Measurements from ENCODE around the gene FCER2.
A peak's percentile ranks its signal among the peaks of the same experiment; 100 is the strongest.

Gene FCER2

DNA sequence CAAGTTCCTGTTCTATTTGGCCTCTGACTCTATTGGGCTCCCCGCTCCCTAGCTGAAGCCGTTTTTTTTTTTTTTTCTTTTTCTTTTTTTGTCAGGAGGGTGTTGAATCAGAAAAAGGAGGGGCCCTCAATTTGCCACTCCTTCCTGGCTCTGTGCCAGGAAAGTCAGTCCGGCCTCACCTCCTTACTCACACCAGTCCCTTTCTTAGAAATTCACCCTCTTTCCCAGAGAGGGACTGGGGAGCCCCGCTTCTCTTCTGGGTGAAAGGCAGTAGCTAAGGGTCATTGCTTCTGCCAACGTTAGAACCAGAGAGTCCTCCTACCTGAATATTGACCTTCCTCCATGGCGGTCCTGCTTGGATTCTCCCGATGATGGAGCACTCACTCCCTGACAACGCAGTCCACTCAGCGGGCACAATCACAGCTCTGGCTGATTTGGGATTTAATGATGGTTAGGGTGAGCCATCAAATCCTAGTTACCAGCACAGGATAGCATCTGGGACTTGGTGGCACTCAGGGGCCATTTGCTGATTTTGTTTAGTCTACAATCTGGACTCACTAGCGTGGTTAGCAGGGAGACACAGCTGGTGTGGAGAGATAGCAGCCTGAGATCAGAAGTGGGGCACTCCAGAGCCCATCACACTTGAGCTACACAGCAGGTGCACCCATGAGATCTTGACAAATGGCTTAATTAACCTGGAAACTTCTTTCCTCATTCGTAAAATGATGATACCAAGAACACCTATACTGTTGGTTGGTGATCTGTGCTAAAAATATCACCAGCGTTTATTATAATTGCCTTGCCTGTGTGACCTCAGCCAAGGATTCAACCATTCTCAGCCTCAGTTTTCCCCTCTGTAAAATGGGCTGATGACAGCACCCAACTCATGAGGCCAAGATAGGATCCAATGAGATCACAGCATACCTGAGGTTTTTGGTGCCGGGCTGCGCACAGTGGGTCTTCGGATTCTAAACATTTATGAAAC is 2.2 kb downstream of the FCER2 start:
- DNase-seq, result no peak

DNA sequence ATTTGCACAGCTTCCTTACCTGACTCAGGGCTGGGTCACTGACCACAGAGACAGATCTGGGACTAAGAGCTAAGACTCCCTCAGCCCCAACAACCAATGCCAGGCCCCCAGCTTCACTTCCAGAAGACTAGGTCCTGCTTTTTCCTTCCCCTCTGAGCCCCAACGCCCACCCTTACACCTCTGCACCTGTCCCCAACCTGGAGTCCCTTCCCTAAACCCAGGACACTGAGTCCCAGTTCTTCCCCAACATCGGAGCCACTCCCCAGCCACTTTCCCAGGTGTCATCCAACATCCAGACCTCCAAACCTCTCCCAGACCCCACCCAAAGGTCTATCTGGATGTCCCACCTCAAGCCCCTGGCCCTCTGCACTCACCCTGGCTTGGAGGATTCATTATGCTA is 2.9 kb downstream of the FCER2 start:
- no peak for DNase-seq

DNA sequence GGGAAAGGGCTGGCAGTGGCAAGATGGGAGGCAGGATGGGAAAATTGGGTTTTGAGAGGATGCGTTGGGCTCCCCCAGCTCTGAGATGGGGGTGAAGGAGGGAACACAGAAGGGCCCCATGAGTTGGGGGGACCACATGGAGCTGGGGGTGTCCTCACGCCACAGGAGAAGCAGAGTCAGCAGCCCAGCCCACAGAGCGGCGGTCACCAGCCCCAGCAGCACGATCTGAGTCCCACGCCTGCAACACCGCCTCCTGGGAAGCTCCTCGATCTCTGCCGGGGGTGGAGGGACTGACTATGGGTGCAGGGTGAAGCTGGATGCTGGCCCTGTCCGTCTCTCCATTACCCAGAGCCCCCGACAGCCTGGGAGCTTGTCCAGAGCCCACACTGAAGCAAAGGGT is 3.3 kb downstream of the FCER2 start:
- no peak for DNase-seq

DNA sequence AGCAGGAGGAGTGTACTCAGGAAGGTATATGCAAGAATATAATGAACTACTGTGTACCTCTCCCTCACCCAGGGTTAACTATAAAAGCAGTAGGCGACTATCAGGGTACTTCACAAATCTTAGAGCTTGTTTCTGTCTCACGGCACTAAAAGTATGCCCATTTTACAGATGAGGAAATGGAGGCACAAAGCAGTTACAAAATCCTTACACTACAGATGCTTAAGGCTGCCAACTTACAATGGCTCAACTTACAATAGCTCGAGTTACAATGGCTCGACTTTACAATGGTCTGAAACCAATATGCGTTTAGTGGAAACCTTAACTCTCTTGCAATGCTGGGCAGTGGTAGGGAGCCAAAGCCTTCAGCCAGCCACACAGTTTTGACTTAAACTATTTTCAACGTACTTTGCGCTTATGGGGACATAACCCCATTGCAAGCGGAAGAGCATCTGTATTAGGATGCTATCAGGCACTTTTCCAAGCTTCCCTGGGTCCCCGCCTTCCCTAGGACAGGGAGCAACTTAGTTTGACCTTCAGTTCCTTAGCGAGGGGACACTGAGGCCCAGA is 4.1 kb downstream of the FCER2 start:
- DNase-seq, result no peak

DNA sequence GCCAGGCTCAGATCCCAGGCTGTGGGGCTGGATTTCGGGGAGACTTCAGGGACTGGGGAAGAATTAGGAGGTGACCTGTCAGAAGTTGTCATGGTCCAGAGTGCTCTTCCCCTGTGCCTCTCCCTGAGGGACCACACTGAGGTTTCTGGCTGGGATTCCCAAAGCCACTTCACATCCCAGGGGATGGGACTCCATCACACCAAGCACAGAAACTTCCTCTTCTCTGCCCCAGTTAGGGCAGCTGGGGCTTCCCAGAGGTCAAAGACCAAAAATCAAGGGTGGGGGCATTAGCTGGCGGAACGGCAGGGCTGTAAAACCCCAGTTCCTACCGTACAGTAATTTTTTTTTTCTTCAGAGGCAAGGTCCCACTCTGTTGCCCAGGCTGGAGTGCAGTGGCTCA is 7.4 kb downstream of the FCER2 start:
- no peak for DNase-seq

DNA sequence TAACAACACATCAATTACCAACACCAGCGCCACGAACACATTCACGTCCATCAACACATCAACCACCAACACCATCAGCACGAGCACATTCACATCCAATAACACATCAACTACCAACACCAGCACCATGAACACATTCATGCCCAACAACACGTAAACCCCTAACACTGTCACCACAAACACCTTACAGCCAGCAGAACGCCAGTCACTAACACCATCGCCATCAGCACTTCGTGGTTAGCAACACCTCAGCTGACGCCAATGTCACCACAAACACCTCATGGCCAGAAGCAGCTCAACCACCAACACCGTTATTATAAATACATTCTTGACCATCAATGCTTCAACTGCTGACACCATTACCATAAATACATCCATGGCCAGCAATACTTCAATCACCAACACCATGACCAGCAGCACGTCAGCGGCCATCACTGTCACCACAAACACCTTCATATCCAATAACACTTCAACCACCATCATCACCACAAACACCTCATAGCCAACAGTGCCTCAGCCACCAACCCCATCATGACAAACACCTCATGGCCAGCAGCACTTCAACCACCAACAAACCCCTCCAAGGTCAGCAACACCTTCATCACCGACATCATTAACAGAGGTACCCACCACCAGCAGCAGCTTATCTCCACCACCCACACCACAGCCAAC is 9.4 kb downstream of the FCER2 start:
- DNase-seq, result no peak

DNA sequence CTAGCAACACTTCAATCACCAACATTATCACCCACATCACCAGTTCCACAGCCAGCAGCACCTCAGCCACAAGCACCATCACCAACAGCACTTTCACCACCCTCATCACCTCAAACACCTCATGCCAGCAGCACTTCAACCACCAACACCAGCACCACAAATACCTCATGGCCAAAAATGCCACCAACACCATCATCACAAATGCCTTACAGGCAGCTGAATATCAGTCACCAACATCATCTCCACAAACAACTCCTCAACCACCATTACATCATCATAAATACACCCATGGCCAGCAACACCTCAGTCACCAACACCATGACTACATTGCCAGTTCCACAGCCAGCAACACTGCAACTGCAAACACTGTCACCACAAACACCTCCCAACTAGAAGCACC is 10.4 kb downstream of the FCER2 start:
- no peak for DNase-seq

DNA sequence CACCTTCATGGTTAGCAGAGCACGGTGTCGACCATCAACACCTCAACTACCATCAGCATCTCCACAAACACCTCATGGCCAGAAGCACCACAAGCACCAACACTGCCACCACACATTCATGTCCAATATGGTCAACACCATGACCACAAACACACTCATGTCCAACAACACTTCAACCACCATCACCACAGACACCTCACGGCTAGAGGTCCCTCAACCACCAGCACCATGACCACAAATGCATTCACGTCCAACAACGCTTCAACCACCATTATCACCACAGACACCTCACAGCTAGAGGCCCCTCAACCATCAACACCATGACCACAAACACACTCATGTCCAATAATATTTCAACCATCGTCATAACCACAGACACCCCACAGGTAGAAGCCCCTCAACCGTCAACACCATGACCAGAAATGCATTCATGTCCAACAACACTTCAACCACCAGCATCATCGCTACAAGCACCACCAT is 11.1 kb downstream of the FCER2 start:
- no peak for DNase-seq

DNA sequence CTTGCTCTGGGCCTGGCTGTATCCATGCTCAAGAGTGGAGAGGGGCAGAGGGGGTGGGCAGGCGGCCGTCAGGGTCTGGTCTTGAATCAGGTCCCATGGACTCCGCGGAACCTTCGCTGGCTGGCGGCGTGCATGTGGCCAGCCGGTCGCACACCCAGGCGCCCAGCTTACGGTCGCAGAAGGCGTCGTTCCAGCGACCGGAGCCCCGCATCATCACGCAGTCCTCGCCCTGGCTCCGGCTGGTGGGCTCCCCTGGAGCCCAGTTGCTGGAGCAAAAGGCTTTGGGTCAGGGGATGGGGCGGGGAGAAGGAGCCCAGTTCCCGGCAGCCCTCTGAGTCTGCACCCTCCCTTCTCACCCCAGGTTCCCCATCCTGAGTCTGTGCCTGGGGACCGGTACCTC is 12.8 kb downstream of the FCER2 start:
- no peak for DNase-seq

DNA sequence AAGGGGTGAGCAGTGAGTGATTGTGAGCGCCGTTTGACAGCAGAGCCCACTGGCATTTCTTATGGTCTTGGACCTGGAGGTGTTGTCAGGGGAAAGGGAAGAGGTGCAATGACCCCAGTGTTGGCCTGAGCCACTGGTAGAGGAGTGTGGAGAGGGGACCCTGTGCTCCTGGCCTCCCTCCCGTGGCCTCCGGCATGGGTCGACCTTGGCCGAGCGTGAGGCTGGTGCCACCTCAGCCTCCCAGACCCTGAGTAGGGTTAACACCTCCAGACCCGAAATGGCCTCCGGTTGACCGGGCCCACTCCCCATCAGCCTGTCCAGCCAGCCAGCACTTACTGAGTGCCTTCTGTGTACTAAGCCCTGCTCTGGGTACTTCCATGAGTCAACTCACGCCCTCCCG is 14.8 kb downstream of the FCER2 start:
- no peak for DNase-seq

DNA sequence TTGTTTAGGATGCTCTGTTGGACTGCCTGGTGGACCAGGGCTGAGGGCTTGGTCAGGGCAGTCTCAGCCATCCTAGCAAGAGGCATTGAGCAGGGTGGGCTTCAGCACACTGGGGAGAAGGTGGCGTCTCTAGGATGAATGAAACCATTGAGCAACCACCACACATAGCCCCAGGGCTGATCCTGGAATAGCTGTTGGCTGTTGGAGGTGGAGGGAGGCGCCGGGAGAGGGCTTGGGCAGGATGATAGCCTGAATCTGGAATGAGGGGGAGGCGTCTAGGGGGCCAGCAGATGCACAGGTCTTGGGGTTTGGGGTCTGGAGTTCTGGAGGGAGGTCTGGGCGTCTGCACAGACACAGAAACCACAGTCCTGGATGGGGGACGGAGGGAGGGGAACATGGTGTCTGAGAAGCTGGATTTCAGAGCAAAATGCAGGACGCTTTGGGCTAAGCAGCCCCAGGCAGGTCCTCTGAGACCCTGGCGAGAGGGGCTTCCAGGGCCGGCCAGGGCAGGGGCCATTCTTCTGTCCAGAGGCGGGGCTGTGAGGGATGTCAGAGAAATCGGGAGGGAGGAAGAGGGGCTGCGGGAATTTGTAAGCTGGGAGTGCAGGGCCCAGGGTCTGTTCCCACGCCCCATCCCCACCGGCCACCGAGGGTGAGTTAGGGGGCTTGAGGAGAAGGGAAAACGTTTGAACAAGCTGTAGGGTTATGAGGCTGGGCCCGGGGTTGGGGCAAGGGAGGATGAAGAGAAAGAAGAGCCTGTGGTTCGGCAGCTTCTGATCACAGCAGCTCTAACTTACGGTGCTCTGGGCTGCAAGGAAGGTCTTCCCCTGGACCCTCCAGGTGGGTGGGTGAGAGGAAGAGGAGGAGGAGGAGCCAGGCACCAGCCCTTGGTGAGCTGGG is 16.1 kb downstream of the FCER2 start:
- no peak for DNase-seq

DNA sequence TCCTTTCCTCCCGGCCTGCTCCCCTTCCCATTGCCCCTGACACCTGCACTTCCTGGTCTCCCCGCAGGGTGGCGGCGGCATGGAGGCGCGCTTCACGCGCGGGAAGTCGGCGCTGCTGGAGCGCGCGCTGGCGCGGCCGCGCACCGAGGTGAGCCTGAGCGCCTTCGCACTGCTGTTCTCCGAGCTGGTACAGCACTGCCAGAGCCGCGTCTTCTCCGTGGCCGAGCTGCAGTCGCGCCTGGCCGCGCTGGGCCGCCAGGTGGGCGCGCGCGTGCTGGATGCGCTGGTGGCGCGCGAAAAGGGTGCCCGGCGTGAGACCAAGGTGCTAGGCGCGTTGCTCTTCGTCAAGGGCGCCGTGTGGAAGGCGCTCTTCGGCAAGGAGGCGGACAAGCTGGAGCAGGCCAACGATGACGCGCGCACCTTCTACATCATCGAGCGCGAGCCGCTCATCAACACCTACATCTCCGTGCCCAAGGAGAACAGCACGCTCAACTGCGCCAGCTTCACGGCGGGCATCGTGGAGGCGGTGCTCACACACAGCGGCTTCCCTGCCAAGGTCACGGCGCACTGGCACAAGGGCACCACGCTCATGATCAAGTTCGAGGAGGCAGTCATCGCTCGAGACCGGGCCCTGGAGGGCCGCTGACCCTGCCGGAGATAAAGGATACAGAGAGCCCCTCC is 19.6 kb downstream of the FCER2 start:
- no peak for DNase-seq

DNA sequence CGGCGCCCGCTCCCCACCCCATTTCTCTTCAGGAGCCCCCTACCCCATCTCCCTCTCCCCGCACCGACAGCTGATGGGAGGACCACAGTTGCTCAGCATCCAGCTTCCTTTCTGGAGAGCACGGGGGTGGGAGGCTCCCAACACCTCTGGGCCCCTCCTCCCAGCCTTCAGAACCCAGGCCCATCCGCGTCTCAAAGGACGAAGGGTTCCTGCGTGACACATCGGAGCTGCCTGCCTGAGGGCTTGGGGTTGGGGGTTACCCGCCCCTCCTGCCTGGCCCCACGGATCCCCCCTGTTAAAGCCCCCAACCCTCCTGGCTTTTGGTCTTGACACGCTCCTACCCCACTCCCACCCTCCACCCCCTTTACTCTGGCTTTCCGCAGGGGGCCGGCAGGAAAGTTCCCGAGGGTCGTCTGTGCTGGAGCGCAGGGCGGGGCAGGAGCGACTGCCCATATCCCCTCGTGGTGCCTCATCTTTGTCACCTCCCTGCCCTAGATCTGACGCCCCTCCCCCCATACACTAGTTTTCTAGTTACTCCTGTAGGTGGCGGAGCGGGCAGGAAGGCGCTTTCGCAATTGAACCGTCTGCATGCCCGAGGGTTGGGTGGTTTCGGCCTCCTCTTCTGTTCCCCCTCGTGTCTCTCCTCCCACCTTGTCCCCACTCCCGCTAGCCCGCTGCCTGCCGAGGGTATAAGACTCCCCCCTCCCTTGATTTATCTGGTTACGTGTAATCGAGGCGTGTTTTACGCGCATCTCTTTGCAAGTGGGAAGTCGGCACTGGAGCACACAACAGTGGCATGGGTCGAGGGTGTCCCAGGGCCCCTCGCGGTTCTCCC is 20.4 kb downstream of the FCER2 start:
- no peak for DNase-seq

DNA sequence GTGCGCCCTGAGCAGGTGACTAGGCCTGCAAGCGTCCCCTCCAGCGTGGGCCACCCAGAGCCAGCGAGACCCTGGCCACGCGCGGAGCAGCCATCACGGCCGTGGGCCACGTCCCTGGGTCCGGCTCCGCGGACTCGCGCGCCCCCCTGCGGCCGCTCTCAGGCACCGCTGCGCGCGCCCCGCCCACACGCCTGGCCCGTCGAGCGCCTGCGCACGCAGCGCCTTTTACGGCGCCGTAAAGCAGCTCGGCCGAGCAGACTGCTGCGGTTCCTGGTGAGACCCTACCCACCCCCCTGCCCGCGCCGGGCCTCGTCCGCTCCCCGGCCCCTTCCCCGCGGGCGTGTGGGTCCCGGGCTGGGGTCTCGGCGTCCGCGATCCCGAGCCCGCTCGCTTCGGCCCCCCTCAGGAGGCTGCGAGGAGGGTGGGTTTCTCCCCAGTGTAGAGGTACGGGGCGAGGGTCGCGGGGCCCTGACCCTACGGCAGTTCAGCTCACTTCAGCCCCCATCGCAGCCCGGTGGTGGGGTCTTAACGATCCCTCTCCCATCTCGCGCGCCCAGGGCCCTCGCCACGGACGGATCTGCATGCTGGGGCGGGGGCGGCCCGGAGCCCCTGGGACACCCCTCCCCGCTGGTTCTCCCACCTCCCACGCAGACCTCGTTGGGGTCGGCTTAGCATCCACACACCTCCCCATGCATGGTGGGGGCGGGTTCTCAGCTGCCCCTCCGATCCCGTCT is 21.2 kb downstream of the FCER2 start, which contains the start of gene TRAPPC5:
TRAPPC5 (plus strand) TSS at position 228 of the 734 bp plus-strand sequence. CDS start 1,421 bp downstream, outside the sequence.
- peak; percentile 43 for DNase-seq

DNA sequence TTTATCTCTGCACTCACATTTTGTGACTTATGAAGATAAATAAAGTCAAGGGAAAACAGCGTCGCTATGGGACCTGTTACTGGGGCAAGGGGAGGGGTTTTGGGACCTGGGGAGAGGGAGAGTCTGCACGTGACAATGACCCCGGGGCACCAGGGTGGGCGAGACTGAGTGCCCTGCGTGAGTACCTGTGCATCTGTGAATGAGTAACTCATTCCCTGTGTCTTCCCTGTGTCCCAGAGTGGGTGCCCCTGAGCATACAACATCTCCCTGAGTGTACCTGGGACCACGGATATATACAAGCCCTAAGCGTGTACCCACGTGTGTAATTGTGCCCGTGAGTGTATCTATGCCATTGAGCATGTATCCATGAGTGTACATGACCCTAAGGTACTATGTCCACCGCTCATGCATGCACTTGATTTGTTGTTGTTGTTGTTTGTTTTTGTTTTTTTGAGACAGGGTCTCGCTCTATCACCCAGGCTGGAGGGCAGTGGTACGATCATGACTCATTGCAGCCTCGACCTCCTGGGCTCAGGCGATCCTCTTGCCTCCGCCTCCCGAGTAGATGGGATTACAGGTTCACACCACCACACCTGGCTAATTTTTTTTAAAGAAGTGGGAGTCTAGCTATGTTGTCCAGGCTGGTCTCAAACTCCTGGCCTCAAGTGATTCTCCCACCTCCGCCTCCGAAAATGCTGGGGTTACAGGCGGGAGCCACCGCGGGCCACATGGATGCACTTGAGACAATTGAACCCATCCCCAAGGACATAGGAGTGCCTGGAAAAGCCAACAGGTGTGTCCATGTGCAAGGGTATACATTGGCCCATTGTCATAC is 21.9 kb downstream of the FCER2 start:
- no peak for DNase-seq

DNA sequence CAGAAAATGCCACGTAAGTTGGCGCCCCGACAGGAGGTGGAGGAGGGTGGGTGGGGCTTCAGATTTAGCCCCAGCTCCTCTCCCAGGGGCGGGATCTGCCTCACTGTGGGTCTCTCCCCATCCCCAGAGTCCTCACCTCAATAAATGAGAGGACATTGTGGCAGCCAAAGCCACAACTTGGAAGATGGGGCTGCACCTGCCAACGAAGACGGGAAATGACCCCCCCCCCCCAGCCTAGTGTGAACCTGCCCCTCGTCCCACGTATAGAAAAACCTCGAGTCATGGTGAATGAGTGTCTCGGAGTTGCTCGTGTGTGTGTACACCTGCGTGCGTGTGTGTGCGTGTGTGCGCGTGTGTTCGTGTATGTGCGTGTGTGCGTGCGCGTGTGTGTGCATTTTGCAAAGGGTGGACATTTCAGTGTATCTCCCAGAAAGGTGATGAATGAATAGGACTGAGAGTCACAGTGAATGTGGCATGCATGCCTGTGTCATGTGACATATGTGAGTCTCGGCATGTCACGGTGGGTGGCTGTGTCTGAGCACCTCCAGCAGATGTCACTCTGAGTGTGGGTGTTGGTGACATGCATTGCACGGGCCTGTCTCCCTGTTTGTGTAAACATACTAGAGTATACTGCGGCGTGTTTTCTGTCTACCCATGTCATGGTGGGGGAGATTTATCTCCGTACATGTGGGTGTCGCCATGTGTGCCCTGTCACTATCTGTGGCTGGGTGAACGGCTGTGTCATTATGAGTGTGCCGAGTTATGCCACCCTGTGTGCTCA is 22.8 kb downstream of the FCER2 start:
- DNase-seq, result peak; percentile 12

DNA sequence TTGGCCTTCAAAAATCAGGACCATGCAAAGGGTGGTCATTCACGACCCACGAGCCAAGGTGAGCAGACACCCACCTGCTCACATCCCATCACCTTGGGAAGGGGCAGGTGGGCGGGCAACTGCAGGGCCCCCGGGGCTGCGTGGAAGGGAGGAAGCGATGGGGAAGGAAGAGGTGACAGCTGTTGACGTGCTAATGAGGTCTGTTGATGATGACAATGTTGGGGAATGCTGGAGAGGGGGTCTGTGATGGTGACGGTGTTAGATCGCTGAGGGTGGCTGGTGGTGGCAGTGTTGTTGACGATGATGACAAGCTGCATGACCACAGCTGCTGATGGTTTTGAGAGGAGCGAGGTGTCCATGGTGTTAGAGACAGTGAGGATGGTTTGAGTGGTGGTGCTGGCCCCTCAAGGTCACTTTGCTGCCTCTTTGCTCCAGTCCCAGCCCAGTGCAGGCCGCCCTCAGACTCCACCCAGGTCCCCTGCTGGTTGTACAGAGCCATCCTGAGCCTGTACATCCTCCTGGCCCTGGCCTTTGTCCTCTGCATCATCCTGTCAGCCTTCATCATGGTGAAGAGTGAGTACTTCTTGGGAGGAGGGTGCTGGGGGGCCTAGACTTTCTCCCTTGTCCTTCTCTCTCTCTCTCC is 24.1 kb downstream of the FCER2 start:
- DNase-seq, result no peak

DNA sequence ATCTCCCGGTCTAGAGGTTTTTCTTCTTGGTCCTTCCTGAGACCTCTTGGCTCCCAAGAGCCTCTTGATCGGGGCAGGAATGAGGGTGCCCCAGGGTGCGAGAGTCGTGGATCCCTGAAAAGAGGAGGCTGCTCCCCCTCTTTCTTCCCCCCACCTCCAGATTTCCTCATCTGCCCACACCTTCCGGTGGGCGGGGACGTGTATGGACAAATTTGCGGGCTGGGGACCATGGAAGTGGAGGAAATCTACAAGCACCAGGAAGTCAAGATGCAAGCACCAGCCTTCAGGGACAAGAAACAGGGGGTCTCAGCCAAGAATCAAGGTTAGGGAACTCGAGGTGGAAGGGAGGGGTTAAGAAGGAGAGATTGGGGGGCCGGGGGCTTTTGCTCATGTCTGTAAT is 25.1 kb downstream of the FCER2 start, which contains the start of gene MCEMP1:
MCEMP1 (plus strand) TSS at position 237 of the 400 bp plus-strand sequence; CDS start at position 268, 31 bp downstream.
- no peak for DNase-seq

Data from NCI-H1694 (cell line).